ENCODE results near the gene MAP4K1.

The MAP4K1 gene

GRCh38 chr19:38551450-38551813, 66.3 kb downstream of the MAP4K1 start:
- DNase-seq (ENCODE audit: low spot score): no peak
- Histone ChIP-seq H3K4me3 (no peak overlapping the region), H3K27ac (no peak overlapping the region)
- no peak for TF ChIP-seq CTCF (IDR thresholded peaks at IDR 0.05)

GRCh38 chr19:38550376-38550775, 67.4 kb downstream of the MAP4K1 start:
- no peak for DNase-seq (ENCODE audit: low spot score)
- Histone ChIP-seq H3K4me3 (no peak overlapping the region), H3K27ac (no peak overlapping the region)
- TF ChIP-seq CTCF (IDR thresholded peaks at IDR 0.05): no peak

GRCh38 chr19:38549942-38550341, 67.8 kb downstream of the MAP4K1 start:
- no peak for DNase-seq (ENCODE audit: low spot score)
- no peak for TF ChIP-seq CTCF (IDR thresholded peaks at IDR 0.05)
- Histone ChIP-seq H3K4me3 (no peak overlapping the region), H3K27ac (no peak overlapping the region)

- TF ChIP-seq CTCF (IDR thresholded peaks at IDR 0.05): no peak
- no peak for DNase-seq (ENCODE audit: low spot score)
- no peak overlapping the region for H3K4me3 ChIP-seq
Observed at GRCh38 chr19:38549061-38549460, 68.7 kb downstream of the MAP4K1 start.

GRCh38 chr19:38547421-38547820, 70.3 kb downstream of the MAP4K1 start:
- TF ChIP-seq CTCF (IDR thresholded peaks at IDR 0.05): no peak
- DNase-seq (ENCODE audit: low spot score): no peak

More at GRCh38 chr19:38549061-38549460, 68.7 kb downstream of the MAP4K1 start:
- no peak overlapping the region for H3K27ac ChIP-seq

GRCh38 chr19:38545596-38545995, 72.2 kb downstream of the MAP4K1 start:
- Histone ChIP-seq H3K27ac (no peak overlapping the region), H3K4me3 (no peak overlapping the region)
- TF ChIP-seq CTCF (IDR thresholded peaks at IDR 0.05): no peak
- no peak for DNase-seq (ENCODE audit: low spot score)

More at GRCh38 chr19:38547421-38547820, 70.3 kb downstream of the MAP4K1 start:
- Histone ChIP-seq H3K4me3 (no peak overlapping the region), H3K27ac (no peak overlapping the region)

GRCh38 chr19:38544569-38545315, 73.0 kb downstream of the MAP4K1 start:
- Histone ChIP-seq H3K27ac (peak overlapping the region in 1 of 2 donors; percentile 40), H3K4me3 (peak overlapping the region; percentile 47)
- no peak for DNase-seq (ENCODE audit: low spot score)
- no peak for TF ChIP-seq CTCF (IDR thresholded peaks at IDR 0.05)
